Keratinocyte (primary cell): ENCODE data around the gene ANKRD53. TPM values are rescaled to one million over a fixed set of nuclear protein-coding genes. Genes with fewer than 3 reads are reported as not detected.

Experiments
- DNase-seq: peaks from one replicate; pipeline ENCODE4 v3.0.0-alpha.2; 2011; ENCODE audit warnings: low read depth, missing footprints, low spot score
- FAIRE-seq: peaks from 2 replicates; lab custom pipeline; 2011; peaks lifted over from hg19 to GRCh38; lab: Jason Lieb, UNC
- H2AFZ ChIP-seq: 2 replicates; pipeline ENCODE4 v1.6.0; 2012; ENCODE audit warnings: low read length, control low read depth, inconsistent platforms; ENCODE audit not compliant: control insufficient read depth
- H3K27ac ChIP-seq: 2 replicates; pipeline ENCODE4 v1.5.1; 2011; ENCODE audit warnings: low read length; ENCODE audit not compliant: control insufficient read depth, insufficient read depth
- H3K27me3 ChIP-seq: 3 replicates; pipeline ENCODE4 v1.6.0; 2011; ENCODE audit warnings: low read length; ENCODE audit not compliant: control insufficient read depth, insufficient read depth; ENCODE audit errors: extremely low read depth
- H3K36me3 ChIP-seq, 2 experiments: 2 replicates in 1 of 2; 3 replicates in 1 of 2; pipeline ENCODE4 v1.5.1; 2011; ENCODE audit warnings: low read length in 2 of 2, mild to moderate bottlenecking in 1 of 2; ENCODE audit not compliant: control insufficient read depth in 2 of 2, insufficient read depth in 2 of 2; ENCODE audit errors: extremely low read depth in 1 of 2
- H3K4me1 ChIP-seq: 3 replicates; pipeline ENCODE4 v1.5.1; 2011; ENCODE audit warnings: low read length; ENCODE audit not compliant: control insufficient read depth, insufficient read depth; ENCODE audit errors: extremely low read depth
- H3K4me2 ChIP-seq: 3 replicates; pipeline ENCODE4 v1.6.0; 2011; ENCODE audit warnings: low read depth, low read length; ENCODE audit not compliant: control insufficient read depth, insufficient read depth; ENCODE audit errors: extremely low read depth
- H3K4me3 ChIP-seq, 3 experiments: fragments of 200-600 bp in 1 of 3; sonication (generic) in 1 of 3; 2 replicates in 2 of 3; 3 replicates in 1 of 3; pipeline ENCODE4 v1.5.1; 2011 to 2016; ENCODE audit warnings: low read length in 3 of 3, mild to moderate bottlenecking in 3 of 3, control low read depth in 2 of 3, inconsistent platforms in 1 of 3, low read depth in 1 of 3, mixed read lengths in 1 of 3, mixed run types in 1 of 3, moderate library complexity in 1 of 3; ENCODE audit not compliant: control insufficient read depth in 2 of 3, insufficient read depth in 2 of 3; ENCODE audit errors: extremely low read depth in 1 of 3
- H3K79me2 ChIP-seq: 2 replicates; pipeline ENCODE4 v1.6.0; 2012; ENCODE audit warnings: low read length; ENCODE audit not compliant: control insufficient read depth, insufficient read depth
- H3K9ac ChIP-seq: 3 replicates; pipeline ENCODE4 v1.6.0; 2011; ENCODE audit warnings: low read length; ENCODE audit not compliant: control insufficient read depth, insufficient read depth; ENCODE audit errors: extremely low read depth
- H3K9me1 ChIP-seq: 3 replicates; pipeline ENCODE4 v1.6.0; 2011; ENCODE audit warnings: low read length; ENCODE audit not compliant: control insufficient read depth, insufficient read depth; ENCODE audit errors: extremely low read depth
- H3K9me3 ChIP-seq: 2 replicates; pipeline ENCODE4 v1.5.1; 2012; ENCODE audit warnings: low read depth, low read length; ENCODE audit not compliant: control insufficient read depth
- H4K20me1 ChIP-seq: 3 replicates; pipeline ENCODE4 v1.6.0; 2011; ENCODE audit warnings: low read length; ENCODE audit not compliant: control insufficient read depth, insufficient read depth; ENCODE audit errors: extremely low read depth
- CTCF ChIP-seq, 3 experiments: IDR thresholded peaks in 1 of 3; conservative IDR thresholded peaks in 1 of 3; optimal IDR thresholded peaks in 1 of 3; 2 replicates in 2 of 3; 3 replicates in 1 of 3; pipeline versions ENCODE3 to v1.5.1; 2011; ENCODE audit warnings: low read length in 3 of 3, mild to moderate bottlenecking in 3 of 3, moderate library complexity in 2 of 3, control low read depth in 1 of 3, inconsistent platforms in 1 of 3; ENCODE audit not compliant: insufficient read depth in 2 of 3; ENCODE audit errors: extremely low read depth in 1 of 3
- EZH2 ChIP-seq: IDR thresholded peaks from one replicate; pipeline ENCODE4 v1.6.1; 2012; ENCODE audit warnings: inconsistent platforms, mild to moderate bottlenecking, low read length, moderate library complexity
- dilution Hi-C: fragments of 300-500 bp; cut with MboI; formaldehyde crosslinking; loops from one replicate; pipeline ENCODE4 v1.7.0; 2020; ENCODE audit warnings: low sequenced_read_pairs; ENCODE audit not compliant: extremely low pct_ligation_motif_present
- polyA plus RNA-seq, 5 experiments: library from polyadenylated mRNA; depleted of rRNA in 3 of 5; stranded (reverse) in 3 of 5; stranded (forward) in 1 of 5; unstranded in 1 of 5; fragments of >200 nt; gene quantifications; 1 replicate in 1 of 5; 2 replicates in 3 of 5; 3 replicates in 1 of 5; pipeline versions ENCODE4 v1.2.1 to v1.2.3, GENCODE V29; 2011 to 2012; ENCODE audit warnings: missing spikeins in 2 of 5, low read depth in 1 of 5, low replicate concordance in 1 of 5

The ANKRD53 gene
- polyA plus RNA-seq, 1 donor (not counting 4 experiments of a cell fraction or from before 2014, with no cell fraction given) = not detected

- no peaks in the 10 kb centered on the region for H3K9me3 ChIP-seq
- TF ChIP-seq CTCF (optimal IDR thresholded peaks at IDR 0.05 in 1 of 3, IDR thresholded peaks at IDR 0.05 in 1 of 3, conservative IDR thresholded peaks at IDR 0.05 in 1 of 3; ENCODE audit: extremely low read depth in 1 of 3, insufficient read depth in 2 of 3, low read length in 3 of 3) (no peak), EZH2 (no peak)
- no peak overlapping the region for H2AFZ ChIP-seq
- no peaks in the 10 kb centered on the region for H4K20me1 ChIP-seq
- no peak overlapping the region for H3K4me2 ChIP-seq
- no peaks in the 10 kb centered on the region for H3K36me3 ChIP-seq
- H3K9ac ChIP-seq = no peak overlapping the region
- peaks cover 3% of the 10 kb centered on the region for H3K27me3 ChIP-seq
- H3K9me1 ChIP-seq = no peaks in the 10 kb centered on the region
- no peak for FAIRE-seq
- H3K79me2 ChIP-seq = no peaks in the 10 kb centered on the region
- H3K27ac ChIP-seq = no peak overlapping the region
- DNase-seq = no peak
- no peak overlapping the region for H3K4me3 ChIP-seq
- dilution Hi-C loops = no loop called here
- peaks cover 3% of the 10 kb centered on the region for H3K4me1 ChIP-seq
These were observed 23.6 kb downstream of the ANKRD53 start for GRCh38 chr2:71001981-71002570.

- H3K4me3 ChIP-seq = no peak overlapping the region
- H3K9ac ChIP-seq = no peak overlapping the region
- no peak overlapping the region for H3K4me2 ChIP-seq
- TF ChIP-seq CTCF (optimal IDR thresholded peaks at IDR 0.05 in 1 of 3, IDR thresholded peaks at IDR 0.05 in 1 of 3, conservative IDR thresholded peaks at IDR 0.05 in 1 of 3; ENCODE audit: extremely low read depth in 1 of 3, insufficient read depth in 2 of 3, low read length in 3 of 3) = no peak
- no peak for TF ChIP-seq EZH2
- DNase-seq = no peak
- no peak overlapping the region for H3K27ac ChIP-seq
- no peaks in the 10 kb centered on the region for H3K79me2 ChIP-seq
- no peak overlapping the region for H2AFZ ChIP-seq
- peaks cover 3% of the 10 kb centered on the region for H3K4me1 ChIP-seq
- H3K27me3 ChIP-seq = peaks cover 3% of the 10 kb centered on the region
- no peaks in the 10 kb centered on the region for H4K20me1 ChIP-seq
- H3K36me3 ChIP-seq = no peaks in the 10 kb centered on the region
- no peaks in the 10 kb centered on the region for H3K9me3 ChIP-seq
- H3K9me1 ChIP-seq = no peaks in the 10 kb centered on the region
- FAIRE-seq = no peak
- dilution Hi-C loops = no loop called here
These were observed 25.0 kb downstream of the ANKRD53 start for GRCh38 chr2:71003396-71003795.
